ENCODE measurements around the gene GCSH. TPM values are rescaled to one million over a fixed set of nuclear protein-coding genes. Genes with fewer than 3 reads are reported as not detected.
A peak's percentile ranks its signal among the peaks of the same experiment; 100 is the strongest.

GCSH gene
- total and polyA plus RNA-seq, 2 of the 13 experiments (the other 11 are each of a cell fraction or from before 2014, with no cell fraction given): 35.9 to 103 TPM

- TF ChIP-seq, protein P1, sequence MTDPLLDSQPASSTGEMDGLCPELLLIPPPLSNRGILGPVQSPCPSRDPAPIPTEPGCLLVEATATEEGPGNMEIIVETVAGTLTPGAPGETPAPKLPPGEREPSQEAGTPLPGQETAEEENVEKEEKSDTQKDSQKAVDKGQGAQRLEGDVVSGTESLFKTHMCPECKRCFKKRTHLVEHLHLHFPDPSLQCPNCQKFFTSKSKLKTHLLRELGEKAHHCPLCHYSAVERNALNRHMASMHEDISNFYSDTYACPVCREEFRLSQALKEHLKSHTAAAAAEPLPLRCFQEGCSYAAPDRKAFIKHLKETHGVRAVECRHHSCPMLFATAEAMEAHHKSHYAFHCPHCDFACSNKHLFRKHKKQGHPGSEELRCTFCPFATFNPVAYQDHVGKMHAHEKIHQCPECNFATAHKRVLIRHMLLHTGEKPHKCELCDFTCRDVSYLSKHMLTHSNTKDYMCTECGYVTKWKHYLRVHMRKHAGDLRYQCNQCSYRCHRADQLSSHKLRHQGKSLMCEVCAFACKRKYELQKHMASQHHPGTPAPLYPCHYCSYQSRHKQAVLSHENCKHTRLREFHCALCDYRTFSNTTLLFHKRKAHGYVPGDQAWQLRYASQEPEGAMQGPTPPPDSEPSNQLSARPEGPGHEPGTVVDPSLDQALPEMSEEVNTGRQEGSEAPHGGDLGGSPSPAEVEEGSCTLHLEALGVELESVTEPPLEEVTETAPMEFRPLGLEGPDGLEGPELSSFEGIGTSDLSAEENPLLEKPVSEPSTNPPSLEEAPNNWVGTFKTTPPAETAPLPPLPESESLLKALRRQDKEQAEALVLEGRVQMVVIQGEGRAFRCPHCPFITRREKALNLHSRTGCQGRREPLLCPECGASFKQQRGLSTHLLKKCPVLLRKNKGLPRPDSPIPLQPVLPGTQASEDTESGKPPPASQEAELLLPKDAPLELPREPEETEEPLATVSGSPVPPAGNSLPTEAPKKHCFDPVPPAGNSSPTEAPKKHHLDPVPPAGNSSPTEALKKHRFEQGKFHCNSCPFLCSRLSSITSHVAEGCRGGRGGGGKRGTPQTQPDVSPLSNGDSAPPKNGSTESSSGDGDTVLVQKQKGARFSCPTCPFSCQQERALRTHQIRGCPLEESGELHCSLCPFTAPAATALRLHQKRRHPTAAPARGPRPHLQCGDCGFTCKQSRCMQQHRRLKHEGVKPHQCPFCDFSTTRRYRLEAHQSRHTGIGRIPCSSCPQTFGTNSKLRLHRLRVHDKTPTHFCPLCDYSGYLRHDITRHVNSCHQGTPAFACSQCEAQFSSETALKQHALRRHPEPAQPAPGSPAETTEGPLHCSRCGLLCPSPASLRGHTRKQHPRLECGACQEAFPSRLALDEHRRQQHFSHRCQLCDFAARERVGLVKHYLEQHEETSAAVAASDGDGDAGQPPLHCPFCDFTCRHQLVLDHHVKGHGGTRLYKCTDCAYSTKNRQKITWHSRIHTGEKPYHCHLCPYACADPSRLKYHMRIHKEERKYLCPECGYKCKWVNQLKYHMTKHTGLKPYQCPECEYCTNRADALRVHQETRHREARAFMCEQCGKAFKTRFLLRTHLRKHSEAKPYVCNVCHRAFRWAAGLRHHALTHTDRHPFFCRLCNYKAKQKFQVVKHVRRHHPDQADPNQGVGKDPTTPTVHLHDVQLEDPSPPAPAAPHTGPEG (CRISPR knock-in tag; IDR thresholded peaks at IDR 0.05): 0 out of 2 replicates have a peak, but pooled peaks have one; percentile 33
- TF ChIP-seq ZNF207 (IDR thresholded peaks at IDR 0.05; ENCODE audit: borderline replicate concordance) (no peak), FIP1L1 (IDR thresholded peaks at IDR 0.05; ENCODE audit: borderline replicate concordance, insufficient read depth, low read depth, low read length) (no peak), KLF11 (CRISPR knock-in tag; IDR thresholded peaks at IDR 0.05) (no peak), BRD4 (CRISPR knock-in tag; IDR thresholded peaks at IDR 0.05) (no peak), NFE2L2 (IDR thresholded peaks at IDR 0.05; ENCODE audit: low read length) (0 out of 2 replicates have a peak, but pooled peaks have one; percentile 2), ATRX (CRISPR knock-in tag; IDR thresholded peaks at IDR 0.05; ENCODE audit: borderline replicate concordance) (no peak), PITX1 (CRISPR knock-in tag; IDR thresholded peaks at IDR 0.05) (no peak), PATZ1 (CRISPR knock-in tag; IDR thresholded peaks at IDR 0.05) (no peak), ELF1 (CRISPR knock-in tag; IDR thresholded peaks at IDR 0.05) (peak; percentile 12; the same call in 1 of the 2 replicates), ATM (IDR thresholded peaks at IDR 0.05; ENCODE audit: borderline replicate concordance) (no peak), POLR2AphosphoS5 (IDR thresholded peaks at IDR 0.05; ENCODE audit: low read depth, low read length) (no peak), BCL6 (CRISPR knock-in tag; IDR thresholded peaks at IDR 0.05) (peak; percentile 70)
- TF ChIP-seq, protein P2, sequence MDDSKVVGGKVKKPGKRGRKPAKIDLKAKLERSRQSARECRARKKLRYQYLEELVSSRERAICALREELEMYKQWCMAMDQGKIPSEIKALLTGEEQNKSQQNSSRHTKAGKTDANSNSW (CRISPR knock-in tag; IDR thresholded peaks at IDR 0.05; ENCODE audit: borderline replicate concordance): no peak
- TF ChIP-seq, protein P3, sequence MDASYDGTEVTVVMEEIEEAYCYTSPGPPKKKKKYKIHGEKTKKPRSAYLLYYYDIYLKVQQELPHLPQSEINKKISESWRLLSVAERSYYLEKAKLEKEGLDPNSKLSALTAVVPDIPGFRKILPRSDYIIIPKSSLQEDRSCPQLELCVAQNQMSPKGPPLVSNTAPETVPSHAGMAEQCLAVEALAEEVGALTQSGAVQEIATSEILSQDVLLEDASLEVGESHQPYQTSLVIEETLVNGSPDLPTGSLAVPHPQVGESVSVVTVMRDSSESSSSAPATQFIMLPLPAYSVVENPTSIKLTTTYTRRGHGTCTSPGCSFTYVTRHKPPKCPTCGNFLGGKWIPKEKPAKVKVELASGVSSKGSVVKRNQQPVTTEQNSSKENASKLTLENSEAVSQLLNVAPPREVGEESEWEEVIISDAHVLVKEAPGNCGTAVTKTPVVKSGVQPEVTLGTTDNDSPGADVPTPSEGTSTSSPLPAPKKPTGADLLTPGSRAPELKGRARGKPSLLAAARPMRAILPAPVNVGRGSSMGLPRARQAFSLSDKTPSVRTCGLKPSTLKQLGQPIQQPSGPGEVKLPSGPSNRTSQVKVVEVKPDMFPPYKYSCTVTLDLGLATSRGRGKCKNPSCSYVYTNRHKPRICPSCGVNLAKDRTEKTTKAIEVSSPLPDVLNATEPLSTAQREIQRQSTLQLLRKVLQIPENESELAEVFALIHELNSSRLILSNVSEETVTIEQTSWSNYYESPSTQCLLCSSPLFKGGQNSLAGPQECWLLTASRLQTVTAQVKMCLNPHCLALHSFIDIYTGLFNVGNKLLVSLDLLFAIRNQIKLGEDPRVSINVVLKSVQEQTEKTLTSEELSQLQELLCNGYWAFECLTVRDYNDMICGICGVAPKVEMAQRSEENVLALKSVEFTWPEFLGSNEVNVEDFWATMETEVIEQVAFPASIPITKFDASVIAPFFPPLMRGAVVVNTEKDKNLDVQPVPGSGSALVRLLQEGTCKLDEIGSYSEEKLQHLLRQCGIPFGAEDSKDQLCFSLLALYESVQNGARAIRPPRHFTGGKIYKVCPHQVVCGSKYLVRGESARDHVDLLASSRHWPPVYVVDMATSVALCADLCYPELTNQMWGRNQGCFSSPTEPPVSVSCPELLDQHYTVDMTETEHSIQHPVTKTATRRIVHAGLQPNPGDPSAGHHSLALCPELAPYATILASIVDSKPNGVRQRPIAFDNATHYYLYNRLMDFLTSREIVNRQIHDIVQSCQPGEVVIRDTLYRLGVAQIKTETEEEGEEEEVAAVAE (CRISPR knock-in tag; IDR thresholded peaks at IDR 0.05; ENCODE audit: borderline replicate concordance): no peak
- TF ChIP-seq, protein P4, sequence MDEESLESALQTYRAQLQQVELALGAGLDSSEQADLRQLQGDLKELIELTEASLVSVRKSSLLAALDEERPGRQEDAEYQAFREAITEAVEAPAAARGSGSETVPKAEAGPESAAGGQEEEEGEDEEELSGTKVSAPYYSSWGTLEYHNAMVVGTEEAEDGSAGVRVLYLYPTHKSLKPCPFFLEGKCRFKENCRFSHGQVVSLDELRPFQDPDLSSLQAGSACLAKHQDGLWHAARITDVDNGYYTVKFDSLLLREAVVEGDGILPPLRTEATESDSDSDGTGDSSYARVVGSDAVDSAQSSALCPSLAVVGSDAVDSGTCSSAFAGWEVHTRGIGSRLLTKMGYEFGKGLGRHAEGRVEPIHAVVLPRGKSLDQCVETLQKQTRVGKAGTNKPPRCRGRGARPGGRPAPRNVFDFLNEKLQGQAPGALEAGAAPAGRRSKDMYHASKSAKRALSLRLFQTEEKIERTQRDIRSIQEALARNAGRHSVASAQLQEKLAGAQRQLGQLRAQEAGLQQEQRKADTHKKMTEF (CRISPR knock-in tag; IDR thresholded peaks at IDR 0.05): no peak
Measured at GRCh38 chr16:81106826-81107503, 10.8 kb upstream of the GCSH start (continued).
